NCI-H187 treated with DMSO at 0.1 percent for 48 hours (cell line): ENCODE results near the gene GNE.
"Not testable (repeated sequence)": the region's sequence is repeated elsewhere in the genome, so short reads cannot be mapped to it uniquely, and the experiment has no call there.

ENCODE experiments used
- DNase-seq: peaks from one replicate; lab custom pipeline; 2025; lab: John Stamatoyannopoulos, UW

The GNE gene

GRCh38 chr9:36207546-36208012 lies 50.7 kb downstream of the GNE start:
- DNase-seq = no peak

GRCh38 chr9:36207016-36207415 lies 51.2 kb downstream of the GNE start:
- DNase-seq = no peak

- DNase-seq = no peak
These were observed 53.2 kb downstream of the GNE start for GRCh38 chr9:36204906-36205547.

GRCh38 chr9:36194326-36195000 lies 63.8 kb downstream of the GNE start:
- peak; percentile 12 for DNase-seq

- no peak for DNase-seq
These were observed 65.2 kb downstream of the GNE start for GRCh38 chr9:36193023-36193422.

- no peak for DNase-seq
These were observed 66.1 kb downstream of the GNE start for GRCh38 chr9:36192196-36192595.

GRCh38 chr9:36191686-36192085 lies 66.6 kb downstream of the GNE start:
- DNase-seq = no peak

- no peak for DNase-seq
These were observed 67.0 kb downstream of the GNE start for GRCh38 chr9:36191290-36191645.

GRCh38 chr9:36190388-36191289 lies 67.6 kb downstream of the GNE start, which contains the start of gene CLTA:
CLTA (plus strand) TSS chr9:36190921; CDS start chr9:36191057, 136 bp downstream.
- DNase-seq = peak; percentile 92

- DNase-seq = no peak
These were observed 68.3 kb downstream of the GNE start for GRCh38 chr9:36189976-36190375.

GRCh38 chr9:36188212-36188611 lies 70.0 kb downstream of the GNE start:
- no peak for DNase-seq

GRCh38 chr9:36187414-36187813 lies 70.8 kb downstream of the GNE start:
- no peak for DNase-seq

- not testable (repeated sequence) for DNase-seq
These were observed 78.0 kb downstream of the GNE start for GRCh38 chr9:36180243-36180642.

- DNase-seq = no peak
These were observed 80.7 kb downstream of the GNE start for GRCh38 chr9:36177571-36177970.

GRCh38 chr9:36176496-36176895 lies 81.8 kb downstream of the GNE start:
- DNase-seq = not testable (repeated sequence)

- not testable (repeated sequence) for DNase-seq
These were observed 83.0 kb downstream of the GNE start for GRCh38 chr9:36175209-36175608.

- DNase-seq = no peak
These were observed 83.5 kb downstream of the GNE start for GRCh38 chr9:36174731-36175130.

GRCh38 chr9:36174271-36174670 lies 84.0 kb downstream of the GNE start:
- DNase-seq = no peak

- no peak for DNase-seq
These were observed 84.4 kb downstream of the GNE start for GRCh38 chr9:36173861-36174260.

GRCh38 chr9:36170531-36170930 lies 87.7 kb downstream of the GNE start:
- DNase-seq = no peak

- DNase-seq = no peak
These were observed 88.5 kb downstream of the GNE start for GRCh38 chr9:36169708-36170107.

- DNase-seq = no peak
These were observed 89.1 kb downstream of the GNE start, which contains the start of gene CCIN for GRCh38 chr9:36169166-36169565. CCIN (plus strand) TSS chr9:36169388; CDS start chr9:36169503, 115 bp downstream.
